HTR-8/SVneo (cell line): Measurements from ENCODE around the gene XXYLT1.
A peak's percentile ranks its signal among the peaks of the same experiment; 100 is the strongest.
"Not testable (repeated sequence)": the region's sequence is repeated elsewhere in the genome, so short reads cannot be mapped to it uniquely, and the experiment has no call there.

Source experiments
- DNase-seq: peaks from one replicate; pipeline ENCODE4 v3.0.0; 2011; ENCODE audit warnings: low spot score, mixed read lengths; ENCODE audit not compliant: insufficient read length
- FAIRE-seq: peaks from 2 replicates; lab custom pipeline; 2011; peaks lifted over from hg19 to GRCh38; lab: Jason Lieb, UNC

The XXYLT1 gene

DNA sequence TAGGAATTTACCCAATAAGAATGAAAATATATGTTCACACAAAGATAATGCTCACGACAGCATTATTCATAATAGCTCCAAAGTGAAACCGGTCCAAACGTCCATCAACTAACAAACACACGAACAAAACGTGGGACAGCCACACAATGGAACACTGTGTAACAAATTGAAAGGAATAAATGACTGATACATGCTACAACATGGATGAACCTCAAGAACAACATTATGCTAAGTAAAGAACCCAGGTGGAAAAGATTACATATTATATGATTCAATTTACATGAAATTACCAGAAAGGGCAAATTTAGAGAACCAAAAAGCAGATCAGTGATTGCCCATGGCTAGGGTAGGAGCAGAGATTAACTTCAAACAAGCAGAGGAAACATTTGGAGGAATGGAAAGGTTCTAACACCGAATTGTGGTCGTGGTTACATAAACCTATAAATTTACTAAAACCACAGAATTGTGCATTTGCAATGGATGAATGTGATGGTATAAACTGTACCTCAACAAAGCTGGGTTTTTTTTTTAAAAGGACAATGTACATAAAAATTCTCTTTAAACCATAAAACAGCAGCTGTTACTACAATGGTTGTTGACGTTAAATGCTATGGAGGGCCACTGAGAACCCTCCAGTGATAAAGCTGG, 76.3 kb downstream of the XXYLT1 start:
- FAIRE-seq (no peak), DNase-seq (no peak)

DNA sequence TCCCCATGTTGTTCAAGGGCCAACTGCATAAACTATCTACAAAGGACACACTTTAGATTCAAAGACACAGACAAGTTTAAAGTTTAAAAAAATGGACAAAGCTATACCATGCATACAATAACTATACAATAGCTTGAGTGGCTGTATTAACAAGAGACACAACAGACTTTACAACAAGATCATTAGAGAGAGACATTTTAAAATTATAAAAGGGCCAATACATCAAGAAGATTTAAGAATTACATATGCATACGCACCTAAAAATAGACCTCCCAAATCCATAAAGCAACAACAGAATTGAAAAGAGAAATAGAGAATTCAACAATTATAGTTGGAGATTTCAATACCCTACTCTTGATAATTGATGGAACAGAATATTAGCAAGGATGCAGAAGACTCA, 79.4 kb downstream of the XXYLT1 start:
- DNase-seq = no peak
- FAIRE-seq = no peak

DNA sequence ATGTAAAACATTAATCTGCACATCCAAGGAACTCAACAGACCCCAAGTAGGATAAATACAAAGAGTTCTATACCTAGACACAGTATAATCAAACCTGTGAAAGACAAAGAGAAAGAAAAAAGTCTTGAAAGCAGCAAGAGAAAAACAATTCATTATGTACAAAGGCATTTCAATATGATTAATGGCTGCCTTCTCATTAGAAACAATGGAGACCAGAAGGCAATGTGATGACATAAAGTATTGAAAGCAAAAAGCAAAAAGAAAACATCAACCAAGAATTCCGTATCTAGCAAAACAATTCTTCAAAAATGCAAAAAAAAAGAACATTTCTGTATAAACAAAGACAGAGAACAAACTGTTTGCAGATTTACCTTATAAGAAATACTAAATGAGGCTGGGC, 81.1 kb downstream of the XXYLT1 start:
- DNase-seq = no peak
- FAIRE-seq = no peak

DNA sequence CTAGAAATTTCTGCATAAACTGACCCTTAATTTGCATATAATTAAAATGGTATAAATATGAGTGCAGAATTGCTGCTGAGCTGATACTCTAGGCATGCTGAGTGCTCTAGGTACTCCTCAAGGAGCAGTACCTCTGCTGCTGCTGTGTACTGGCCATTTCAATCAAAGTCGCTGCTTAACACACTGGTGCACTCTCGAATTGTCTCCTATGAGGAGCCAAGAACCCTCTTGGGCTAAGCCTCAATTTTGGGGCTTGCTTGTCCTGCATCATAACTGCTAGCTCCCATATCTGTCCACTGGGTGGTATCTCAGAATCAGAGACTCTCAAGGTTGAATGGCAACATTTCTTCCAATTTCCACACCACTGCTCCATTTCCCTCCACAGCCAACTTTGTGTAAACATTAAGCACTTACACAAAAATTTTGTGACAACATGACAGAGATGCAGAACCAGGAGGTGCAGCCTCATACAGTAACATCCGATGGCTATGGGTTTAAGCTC, 82.5 kb downstream of the XXYLT1 start:
- no peak for FAIRE-seq

DNA sequence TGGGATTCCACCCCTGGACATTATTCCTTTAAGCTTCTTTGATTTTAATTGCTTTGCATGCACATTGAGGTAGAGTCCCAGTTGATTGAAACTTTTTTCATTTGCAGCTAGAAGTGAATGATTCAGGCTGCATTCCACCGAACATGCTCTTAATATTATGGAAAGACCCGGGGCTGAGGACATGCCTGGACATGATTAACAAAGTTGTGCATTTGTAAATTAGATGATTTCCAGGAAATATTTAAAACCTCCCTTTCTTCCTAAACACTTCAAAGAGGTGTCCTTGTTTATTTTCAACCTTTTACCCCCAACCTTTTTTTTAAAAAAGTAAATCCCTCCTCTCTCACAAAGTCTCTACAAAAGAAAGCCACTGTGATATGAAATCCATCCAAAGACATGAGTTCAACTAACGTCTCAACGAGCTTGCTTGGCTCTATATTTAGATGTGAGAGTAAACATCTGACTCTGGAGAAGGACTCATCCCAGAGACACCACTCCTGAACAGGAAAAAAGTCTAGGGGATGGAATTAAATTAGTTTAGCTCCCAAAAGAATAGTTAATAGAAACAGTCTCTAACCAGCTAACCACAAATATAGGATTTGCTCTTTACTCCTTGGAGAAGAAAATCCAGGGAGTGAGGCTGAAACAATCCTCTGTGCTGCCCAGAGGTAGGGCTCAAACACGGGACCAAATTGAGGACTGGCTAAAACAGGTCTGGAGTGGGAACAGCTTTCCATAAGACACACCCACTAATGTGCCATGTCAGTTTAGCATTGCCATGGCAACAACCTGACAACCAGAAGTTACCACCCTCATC, 83.1 kb downstream of the XXYLT1 start:
- FAIRE-seq = no peak
- DNase-seq = no peak

More for the DNA sequence above, 82.5 kb downstream of the XXYLT1 start:
- no peak for DNase-seq

DNA sequence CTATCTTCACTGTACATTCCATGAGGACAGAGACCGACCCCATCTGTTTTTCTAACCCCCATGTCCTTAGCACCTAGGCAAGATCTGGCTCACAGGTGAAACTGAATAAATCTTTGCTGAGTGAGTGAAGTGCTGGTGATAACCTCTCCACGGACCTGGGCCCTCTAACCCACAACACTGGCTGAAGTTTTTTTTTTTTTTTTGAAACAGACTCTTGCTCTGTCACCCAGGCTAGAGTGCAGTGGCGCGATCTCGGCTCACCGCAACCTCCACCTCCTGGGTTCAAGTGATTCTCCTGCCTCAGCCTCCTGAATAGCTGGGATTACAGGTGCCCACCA, 84.3 kb downstream of the XXYLT1 start:
- not testable (repeated sequence) for FAIRE-seq, DNase-seq

DNA sequence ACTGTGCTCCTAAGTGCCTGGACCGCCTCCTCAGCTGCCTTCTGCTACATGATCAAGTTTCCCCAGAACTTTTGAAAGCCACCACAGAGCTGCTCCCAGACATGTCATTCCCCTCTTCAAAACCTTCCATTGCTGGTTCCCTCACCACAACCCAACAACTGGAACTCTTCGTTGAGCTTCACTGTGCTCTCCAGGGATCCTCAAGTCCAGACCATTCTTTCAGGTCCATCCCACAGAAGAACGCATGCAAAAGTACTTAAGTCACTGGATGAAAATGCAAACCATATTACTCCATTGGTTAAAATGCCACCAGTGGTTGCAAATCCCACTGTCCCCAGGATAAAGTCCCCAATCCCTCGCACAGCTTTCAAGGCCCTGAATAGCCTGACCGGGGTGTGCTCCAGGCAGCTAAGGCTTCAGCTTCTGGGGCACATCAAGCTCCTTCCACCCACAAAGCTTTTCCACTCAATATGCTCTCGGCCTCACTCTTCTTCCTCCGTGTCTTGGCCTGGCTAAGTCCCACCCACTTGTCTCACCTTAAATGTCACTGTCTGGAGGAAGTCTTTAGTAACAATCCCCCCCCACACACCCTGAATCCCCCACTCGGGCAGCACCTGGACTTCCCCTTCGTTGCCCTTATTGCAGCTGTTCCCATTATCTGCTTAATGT, 84.8 kb downstream of the XXYLT1 start:
- FAIRE-seq = no peak

DNA sequence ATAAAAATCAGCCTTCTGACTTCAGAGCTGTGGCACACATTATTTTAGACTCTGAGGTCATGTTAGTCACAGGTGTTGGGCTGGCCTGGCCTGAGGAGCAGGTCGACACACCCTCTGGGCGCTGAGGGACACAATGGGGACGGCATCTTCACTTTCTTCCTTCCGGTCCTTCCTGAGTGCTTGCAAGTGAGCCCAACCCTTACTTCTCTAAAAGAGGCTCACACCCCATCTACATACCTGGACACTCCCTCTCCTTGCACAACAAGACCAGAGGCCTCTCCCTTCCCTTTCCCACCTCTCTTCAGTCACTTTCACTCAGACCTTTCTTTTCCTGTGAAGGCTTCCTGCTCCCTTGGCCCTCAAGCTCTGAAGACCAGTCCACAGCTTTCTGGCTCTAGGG, 85.4 kb downstream of the XXYLT1 start:
- no peak for FAIRE-seq
- DNase-seq = no peak

More for the DNA sequence above, 84.8 kb downstream of the XXYLT1 start:
- no peak for DNase-seq

DNA sequence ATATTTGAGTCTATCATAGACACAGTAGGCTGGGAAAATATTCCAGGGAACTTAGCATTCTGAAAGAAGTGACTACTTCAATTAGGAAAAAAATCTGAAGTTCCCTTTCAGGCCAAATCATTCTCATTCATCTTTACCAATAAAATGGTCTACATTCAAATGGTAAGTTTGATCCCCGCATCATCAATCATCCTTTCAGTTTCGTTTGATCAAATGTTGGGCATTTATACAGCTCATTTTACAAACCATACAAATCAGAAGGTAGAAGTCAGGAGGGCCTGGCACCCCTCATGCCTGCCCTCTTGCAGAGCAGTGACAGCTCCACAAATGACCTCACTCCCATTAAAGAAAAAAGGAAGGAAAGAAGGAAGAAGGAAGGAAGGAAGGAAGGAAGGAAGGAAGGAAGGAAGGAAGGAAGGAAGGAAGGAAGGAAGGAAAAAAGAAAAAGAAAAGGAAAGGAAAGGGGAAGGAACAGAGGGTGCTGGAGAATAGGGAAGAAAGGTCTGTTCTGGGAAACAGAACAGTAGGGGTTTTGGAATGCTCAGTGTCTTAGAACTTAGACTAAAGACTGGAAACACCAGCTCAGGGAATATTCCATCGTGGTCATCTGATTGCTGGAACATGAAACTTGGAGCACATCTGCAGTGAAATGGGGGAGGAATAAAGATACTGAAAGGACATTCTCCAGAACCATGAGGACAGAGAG, 86.1 kb downstream of the XXYLT1 start:
- DNase-seq = no peak
- FAIRE-seq = no peak

DNA sequence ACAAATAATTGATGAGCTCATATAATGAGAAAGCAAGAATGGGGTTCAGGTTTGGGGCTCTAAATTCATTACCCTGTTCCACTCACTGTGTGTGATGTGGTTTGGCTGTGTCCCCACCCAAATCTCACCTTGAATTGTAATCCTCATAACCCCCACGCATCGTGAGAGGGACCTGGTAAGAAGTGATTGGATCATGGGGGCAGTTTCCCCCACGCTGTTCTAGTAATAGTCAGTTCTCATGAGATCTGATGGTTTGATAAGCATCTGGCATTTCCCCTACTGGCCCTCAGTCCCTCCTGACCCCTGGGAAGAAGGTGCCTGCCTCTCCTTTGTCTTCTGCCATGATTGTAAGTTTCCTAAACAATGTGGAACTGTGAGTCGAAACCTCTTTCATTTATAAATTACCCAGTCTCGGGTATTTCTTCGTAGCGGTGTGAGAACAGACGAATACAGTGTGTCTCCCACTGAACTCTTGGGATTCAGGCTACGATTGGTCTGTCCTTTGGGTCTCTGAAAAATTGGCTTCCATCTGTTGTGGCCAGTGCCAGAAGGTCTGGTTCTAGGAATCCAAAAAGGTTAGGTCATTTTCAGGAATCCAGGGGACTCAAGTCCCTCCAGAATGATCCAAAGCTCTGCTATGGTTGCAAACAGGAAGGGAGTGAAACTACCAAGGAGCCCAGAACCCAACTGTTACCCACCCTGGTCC, 87.7 kb downstream of the XXYLT1 start:
- FAIRE-seq (no peak), DNase-seq (no peak)

DNA sequence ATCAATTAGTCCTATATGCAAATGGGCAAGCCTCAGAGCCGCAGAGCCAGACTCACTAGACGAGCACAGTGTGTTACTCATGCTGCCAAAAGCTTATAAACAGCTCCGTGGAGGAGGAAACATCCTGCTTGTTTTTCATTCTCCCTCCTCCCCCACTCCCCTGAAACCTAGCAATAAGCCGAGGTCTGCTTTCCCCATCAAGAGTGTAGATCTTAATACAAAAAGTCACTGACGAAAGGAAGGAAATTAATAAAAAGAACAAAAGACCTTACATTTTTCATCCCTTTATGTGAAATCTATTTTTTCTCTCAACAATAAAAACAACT, 88.5 kb downstream of the XXYLT1 start:
- FAIRE-seq = no peak
- DNase-seq = peak; percentile 41

DNA sequence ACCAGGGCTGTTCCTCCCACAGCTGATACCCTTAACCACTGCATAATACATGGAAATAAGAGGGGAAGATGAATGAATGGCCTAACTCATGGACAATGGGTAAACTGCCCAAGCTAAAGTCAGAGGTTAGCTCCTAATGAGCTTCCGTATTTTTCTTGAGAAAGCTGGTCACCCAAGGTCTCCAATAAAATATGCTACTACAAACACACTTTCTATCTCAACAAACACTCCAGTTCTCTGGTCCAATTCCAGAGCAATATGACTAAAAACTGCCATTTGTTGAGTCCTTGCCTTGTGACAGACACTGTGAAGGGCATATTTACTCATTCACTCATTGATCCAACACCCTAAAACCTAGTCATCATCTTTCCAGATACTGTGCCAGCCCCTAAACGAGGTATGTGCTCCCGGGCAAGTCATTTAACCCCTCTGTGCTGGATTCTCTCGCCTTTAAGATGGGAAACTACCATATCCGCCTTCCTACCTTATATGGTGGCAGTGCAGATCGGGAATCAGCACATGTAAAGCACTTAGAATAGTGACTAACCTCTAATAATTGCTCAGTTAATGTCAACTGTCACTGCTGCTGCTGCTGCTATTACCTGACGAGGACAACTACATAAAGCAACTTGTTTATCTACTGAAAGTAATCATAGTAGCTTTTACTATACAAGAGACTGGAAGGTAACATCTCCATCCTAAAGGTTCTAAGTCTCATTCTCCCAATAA, 89.1 kb downstream of the XXYLT1 start:
- no peak for DNase-seq

DNA sequence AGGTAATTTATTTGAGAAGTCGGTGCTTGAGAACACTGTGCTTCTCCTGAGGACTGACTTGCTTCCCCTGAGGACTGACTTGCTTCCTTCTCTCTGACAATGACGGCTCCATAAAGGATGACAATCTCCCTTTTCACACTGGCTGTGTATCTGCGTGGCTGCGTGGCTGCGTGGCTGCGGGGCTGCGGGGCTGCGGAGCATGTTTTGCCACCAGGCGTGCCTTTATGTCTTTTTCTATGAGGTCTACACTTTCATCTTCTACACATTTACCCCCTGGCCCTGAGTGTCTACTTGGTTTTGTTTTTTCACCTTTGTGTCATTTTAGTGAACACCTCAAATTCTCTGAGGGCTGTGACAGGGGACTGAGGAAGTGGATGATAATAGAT, 89.9 kb downstream of the XXYLT1 start:
- FAIRE-seq (no peak), DNase-seq (no peak)

More for the DNA sequence above, 89.1 kb downstream of the XXYLT1 start:
- no peak for FAIRE-seq

DNA sequence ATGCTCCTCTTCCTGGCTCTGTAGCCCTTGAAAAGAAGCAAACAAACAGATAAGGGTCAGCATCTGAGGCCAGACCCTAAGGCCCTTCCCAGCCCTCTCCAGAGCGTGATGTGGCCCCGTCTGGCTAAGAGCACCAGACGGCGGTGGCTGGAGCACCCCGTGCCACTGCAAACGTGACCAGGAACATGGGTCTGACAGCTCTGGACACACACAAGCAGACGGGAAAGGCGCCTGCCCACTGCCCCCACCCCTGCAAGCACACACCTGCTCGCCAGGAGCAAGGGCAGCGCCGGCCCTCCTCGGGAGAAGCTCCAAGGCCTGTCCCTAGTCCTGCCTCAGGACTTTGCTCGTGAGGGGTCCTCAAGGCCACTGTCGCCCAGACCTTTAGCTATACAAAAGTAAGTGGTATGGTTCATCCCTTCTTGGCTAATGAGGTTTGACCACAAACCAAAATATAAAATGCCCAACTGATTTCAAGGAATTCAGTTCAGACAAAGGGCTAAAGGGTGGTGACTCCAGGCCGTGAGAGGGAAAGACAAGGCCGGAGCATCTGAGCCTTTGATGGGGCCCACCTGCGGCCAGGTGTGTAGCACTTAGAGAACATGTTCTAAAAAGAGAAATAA, 90.4 kb downstream of the XXYLT1 start:
- FAIRE-seq (no peak), DNase-seq (no peak)

DNA sequence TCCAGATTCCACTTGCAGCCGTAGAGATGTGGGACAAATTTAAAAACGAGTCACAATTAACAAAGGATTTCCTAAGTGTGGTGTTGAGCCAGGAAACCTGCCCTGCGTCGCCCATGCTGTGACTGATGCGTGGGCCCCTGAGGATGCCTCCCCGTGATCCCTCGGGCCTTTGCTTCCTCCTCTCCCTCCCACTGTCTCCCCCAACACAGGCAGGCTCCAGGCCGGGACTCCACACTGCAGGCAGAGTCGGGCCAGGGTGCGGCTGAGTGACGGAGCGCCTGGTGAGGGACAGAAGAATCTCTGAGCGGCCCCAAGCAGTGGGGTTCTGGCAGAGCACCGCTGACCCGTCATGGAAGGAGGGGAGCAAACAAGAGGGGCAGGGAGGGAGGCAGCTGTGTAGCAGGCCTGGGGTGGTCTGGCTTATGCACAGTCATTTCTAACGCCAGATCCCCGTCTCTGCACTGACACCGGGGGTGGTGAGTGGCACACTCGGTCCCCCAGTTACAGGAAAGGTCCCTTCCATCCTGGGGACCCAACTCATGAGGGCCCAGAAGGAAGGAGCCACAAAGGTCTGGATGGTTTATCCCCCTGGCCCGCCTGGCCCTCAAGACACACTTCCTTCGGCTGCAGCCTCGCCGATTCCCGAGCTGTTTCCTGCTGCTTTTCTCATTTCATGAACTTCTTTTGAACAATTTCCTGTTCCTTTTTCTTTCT, 91.0 kb downstream of the XXYLT1 start:
- FAIRE-seq = no peak
- DNase-seq = no peak

DNA sequence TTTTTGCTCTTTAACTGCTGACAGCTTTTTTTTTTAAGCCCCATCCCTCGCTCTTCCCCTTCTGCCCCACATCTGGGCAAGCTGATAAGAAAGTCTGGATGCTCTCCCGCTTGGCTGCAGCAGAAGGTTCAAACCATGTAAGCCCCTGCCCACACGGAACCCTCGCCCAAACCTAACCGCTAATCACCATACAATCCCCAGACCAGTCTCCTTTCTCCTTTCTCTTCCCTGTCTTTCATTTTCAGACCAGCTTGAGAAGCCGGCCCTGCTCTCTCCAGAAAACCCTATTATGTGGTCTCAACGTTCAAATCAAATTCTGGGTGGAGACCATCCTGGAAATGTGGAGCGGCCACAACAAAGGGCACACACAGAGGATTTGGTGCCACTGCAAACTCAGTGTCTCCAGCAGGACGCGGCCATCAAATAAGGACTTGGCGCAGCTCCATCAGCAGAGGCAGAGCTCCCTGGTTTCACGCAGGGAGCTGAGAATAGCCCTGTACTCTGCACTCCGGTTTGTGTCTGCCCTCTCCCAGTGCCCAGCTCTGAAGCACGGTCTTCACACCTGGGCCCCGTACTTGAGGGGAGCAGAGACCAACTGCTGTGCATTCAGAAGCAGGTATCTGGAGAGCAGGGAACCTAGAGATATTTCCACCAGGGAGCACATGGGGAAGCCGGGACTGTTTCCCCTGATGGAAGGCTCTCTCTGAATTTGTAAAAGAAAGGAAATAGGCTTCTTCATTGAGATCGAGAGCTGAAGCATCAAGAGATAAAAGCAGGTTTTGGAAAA, 92.6 kb downstream of the XXYLT1 start:
- DNase-seq = no peak
- FAIRE-seq = no peak

DNA sequence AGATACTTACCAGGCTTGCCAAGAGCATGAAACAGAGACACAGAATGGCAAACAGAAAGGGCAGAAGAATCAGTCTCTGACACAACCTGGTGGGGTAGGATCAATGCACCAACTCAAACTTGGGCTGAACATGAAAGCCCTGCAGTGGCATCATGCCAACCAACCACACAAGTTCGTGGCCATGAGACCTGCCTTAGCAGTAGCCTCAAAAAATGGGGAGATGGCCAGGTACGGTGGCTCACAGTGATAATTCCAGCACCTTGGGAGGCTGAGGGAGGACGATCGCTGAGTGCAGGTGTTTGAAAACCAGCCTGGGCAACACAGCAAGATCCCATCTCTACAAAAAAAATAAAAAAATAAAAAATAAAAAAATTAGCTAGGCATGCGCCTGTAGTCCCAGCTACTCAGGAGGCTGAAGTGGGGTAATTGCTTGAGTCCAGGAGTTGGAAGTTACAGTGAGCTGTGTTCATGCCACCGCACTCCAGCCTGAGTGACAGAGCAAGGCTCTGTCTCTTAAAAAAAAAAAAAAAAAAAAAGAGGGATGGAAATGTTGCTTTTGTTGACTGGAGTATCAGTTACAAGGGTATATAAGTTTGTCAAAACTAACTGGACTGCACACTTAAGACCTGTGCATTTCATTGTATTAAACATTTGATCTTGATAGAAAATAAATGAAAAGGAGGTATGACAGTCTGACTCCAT, 93.4 kb downstream of the XXYLT1 start:
- DNase-seq (no peak), FAIRE-seq (no peak)
